PC-3 (cell line): ENCODE results near the gene LTN1. TPM values are rescaled to one million over a fixed set of nuclear protein-coding genes. Genes with fewer than 3 reads are reported as not detected.

ENCODE experiments used
- ATAC-seq: fragments of 200-7000 bp; cut with Tn5 transposase; 2 replicates; pipeline ENCODE4 v1.9.1; 2020; ENCODE audit warnings: mild to moderate bottlenecking, moderate library complexity
- BruUV-seq: library from RNA; stranded (reverse); fragments of 400-500 nt; replicated peaks from 2 replicates; lab custom pipeline; 2021; lab: Mats Ljungman, UMichigan
- CTCF ChIA-PET: fragments of 300-600 bp; sonication (Branson Sonifier 250); formaldehyde crosslinking; loops from one replicate; lab custom pipeline; 2022; ENCODE audit warnings: antibody characterized with exemption; lab: Charles Lee
- POLR2A ChIA-PET: fragments of 300-600 bp; sonication (Branson Sonifier 250); formaldehyde crosslinking; loops from one replicate; lab custom pipeline; 2022; ENCODE audit warnings: antibody characterized with exemption; ENCODE audit not compliant: unreplicated experiment; lab: Charles Lee
- DNase-seq: peaks from one replicate; pipeline ENCODE4 v3.0.0-alpha.2; 2015
- H2AFZ ChIP-seq: fragments of 300-600 bp; sonication (generic); 2 replicates; pipeline ENCODE4 v1.6.0; 2016; ENCODE audit warnings: antibody characterized with exemption, low read length
- H3F3A ChIP-seq: fragments of 300-600 bp; sonication (generic); one replicate; pipeline ENCODE4 v1.6.0; 2017; ENCODE audit warnings: antibody characterized with exemption, low read length, control low read depth, mild to moderate bottlenecking; ENCODE audit not compliant: unreplicated experiment
- H3K27ac ChIP-seq: fragments of 300-600 bp; sonication (generic); 2 replicates; pipeline ENCODE4 v1.5.1; 2016; ENCODE audit warnings: mild to moderate bottlenecking, low read length
- H3K27me3 ChIP-seq: fragments of 300-600 bp; sonication (generic); 2 replicates; pipeline ENCODE4 v1.6.1; 2016; ENCODE audit warnings: low read length, mixed read lengths
- H3K36me3 ChIP-seq: fragments of 300-600 bp; sonication (generic); 2 replicates; pipeline ENCODE4 v1.6.1; 2016; ENCODE audit warnings: low read depth, mixed run types, low read length, mixed read lengths
- H3K4me1 ChIP-seq: fragments of 300-600 bp; sonication (generic); 2 replicates; pipeline ENCODE4 v1.5.1; 2016; ENCODE audit warnings: low read length; ENCODE audit not compliant: insufficient read depth
- H3K4me2 ChIP-seq: fragments of 300-600 bp; sonication (generic); 2 replicates; pipeline ENCODE4 v1.6.0; 2016; ENCODE audit warnings: low read length
- H3K4me3 ChIP-seq: fragments of 300-600 bp; sonication (generic); 2 replicates; pipeline ENCODE4 v1.5.1; 2016; ENCODE audit warnings: mild to moderate bottlenecking, low read length, mixed read lengths
- H3K79me2 ChIP-seq: fragments of 300-600 bp; sonication (generic); 2 replicates; pipeline ENCODE4 v1.6.1; 2017; ENCODE audit warnings: low read length, mixed read lengths
- H3K9ac ChIP-seq: fragments of 300-600 bp; sonication (generic); 2 replicates; pipeline ENCODE4 v1.6.0; 2016; ENCODE audit warnings: mild to moderate bottlenecking, low read length
- H3K9me2 ChIP-seq: fragments of 300-600 bp; sonication (generic); replicated peaks from 2 replicates; pipeline ENCODE4 v1.6.1; 2016; ENCODE audit warnings: mixed run types, low read length, mixed read lengths
- H3K9me3 ChIP-seq: fragments of 300-600 bp; sonication (generic); 2 replicates; pipeline ENCODE4 v1.6.1; 2016; ENCODE audit warnings: low read length, mixed read lengths
- H4K20me1 ChIP-seq: fragments of 300-600 bp; sonication (generic); 2 replicates; pipeline ENCODE4 v1.6.1; 2016; ENCODE audit warnings: low read length, mixed read lengths
- EZH2 ChIP-seq: fragments of 300-600 bp; sonication (generic); IDR thresholded peaks from one replicate; pipeline ENCODE4 v1.6.1; 2017; ENCODE audit warnings: antibody characterized with exemption, mild to moderate bottlenecking, low read length; ENCODE audit not compliant: unreplicated experiment
- EZH2phosphoT487 ChIP-seq: fragments of 300-600 bp; sonication (generic); IDR thresholded peaks from 2 replicates; pipeline ENCODE4 v1.6.1; 2018; ENCODE audit warnings: mild to moderate bottlenecking, antibody characterized with exemption, low read length, borderline replicate concordance
- intact Hi-C: fragments of 100-400 bp; cut with micrococcal nuclease; formaldehyde crosslinking; loops from 2 replicates; pipeline ENCODE4 v1.9.0; 2023
- total RNA-seq: library from RNA; depleted of rRNA; stranded (reverse); fragments of >200 nt; gene quantifications from 2 replicates; pipeline ENCODE4 v1.2.3, GENCODE V29; 2014
- TF ChIP-seq, protein P1 (sequence below): fragments of 300-600 bp; sonication (generic); conservative IDR thresholded peaks from 2 replicates; pipeline ENCODE4 v1.5.1; 2017; ENCODE audit warnings: antibody characterized with exemption, low read depth, mild to moderate bottlenecking, low read length

The LTN1 gene
- total RNA-seq, 1 experiment from 2014 or later, result 21.0 TPM

DNA sequence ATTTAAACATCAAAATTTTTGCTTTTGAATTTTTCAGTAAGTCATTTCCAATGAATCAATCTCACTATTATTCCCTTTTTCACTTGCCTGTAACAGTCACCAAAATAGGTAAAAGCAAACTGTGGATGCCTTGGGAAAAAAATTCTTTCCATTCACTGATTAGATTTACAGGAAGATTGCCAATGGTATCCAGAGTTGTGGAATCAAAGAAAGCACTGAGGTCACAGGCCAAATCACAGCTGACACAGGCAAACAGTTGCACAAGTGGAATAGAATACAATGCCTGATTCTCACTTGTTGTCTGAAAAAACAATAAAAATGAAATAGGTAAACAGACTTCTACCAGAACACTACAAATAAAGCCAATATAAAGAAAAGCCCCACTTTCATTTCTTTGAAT, 48.4 kb downstream of the LTN1 start:
- Histone ChIP-seq H2AFZ (no peak overlapping the region), H3K9me3 (no peaks in the 10 kb centered on the region), H3K9me2 (no peaks in the 10 kb centered on the region), H3F3A (no peaks in the 10 kb centered on the region), H3K36me3 (peaks cover 38% of the 10 kb centered on the region), H4K20me1 (no peaks in the 10 kb centered on the region), H3K4me3 (no peak overlapping the region), H3K4me1 (no peaks in the 10 kb centered on the region), H3K27me3 (no peaks in the 10 kb centered on the region), H3K4me2 (no peak overlapping the region), H3K27ac (no peak overlapping the region), H3K79me2 (no peaks in the 10 kb centered on the region), H3K9ac (no peak overlapping the region)
- no peak for TF ChIP-seq EZH2phosphoT487
- TF ChIP-seq, protein P1, sequence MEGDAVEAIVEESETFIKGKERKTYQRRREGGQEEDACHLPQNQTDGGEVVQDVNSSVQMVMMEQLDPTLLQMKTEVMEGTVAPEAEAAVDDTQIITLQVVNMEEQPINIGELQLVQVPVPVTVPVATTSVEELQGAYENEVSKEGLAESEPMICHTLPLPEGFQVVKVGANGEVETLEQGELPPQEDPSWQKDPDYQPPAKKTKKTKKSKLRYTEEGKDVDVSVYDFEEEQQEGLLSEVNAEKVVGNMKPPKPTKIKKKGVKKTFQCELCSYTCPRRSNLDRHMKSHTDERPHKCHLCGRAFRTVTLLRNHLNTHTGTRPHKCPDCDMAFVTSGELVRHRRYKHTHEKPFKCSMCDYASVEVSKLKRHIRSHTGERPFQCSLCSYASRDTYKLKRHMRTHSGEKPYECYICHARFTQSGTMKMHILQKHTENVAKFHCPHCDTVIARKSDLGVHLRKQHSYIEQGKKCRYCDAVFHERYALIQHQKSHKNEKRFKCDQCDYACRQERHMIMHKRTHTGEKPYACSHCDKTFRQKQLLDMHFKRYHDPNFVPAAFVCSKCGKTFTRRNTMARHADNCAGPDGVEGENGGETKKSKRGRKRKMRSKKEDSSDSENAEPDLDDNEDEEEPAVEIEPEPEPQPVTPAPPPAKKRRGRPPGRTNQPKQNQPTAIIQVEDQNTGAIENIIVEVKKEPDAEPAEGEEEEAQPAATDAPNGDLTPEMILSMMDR, result no peak
- TF ChIP-seq EZH2, result no peak
- ChIA-PET POLR2A (no interaction called here), CTCF (no interaction called here)
- intact Hi-C loops, result loop anchor here (10.0 kb wide), 2 partner anchors 309 to 889 kb away; no protein-coding TSS in a partner anchor
- DNase-seq (no peak), ATAC-seq (no peak)
- no TSS peak for BruUV-seq

DNA sequence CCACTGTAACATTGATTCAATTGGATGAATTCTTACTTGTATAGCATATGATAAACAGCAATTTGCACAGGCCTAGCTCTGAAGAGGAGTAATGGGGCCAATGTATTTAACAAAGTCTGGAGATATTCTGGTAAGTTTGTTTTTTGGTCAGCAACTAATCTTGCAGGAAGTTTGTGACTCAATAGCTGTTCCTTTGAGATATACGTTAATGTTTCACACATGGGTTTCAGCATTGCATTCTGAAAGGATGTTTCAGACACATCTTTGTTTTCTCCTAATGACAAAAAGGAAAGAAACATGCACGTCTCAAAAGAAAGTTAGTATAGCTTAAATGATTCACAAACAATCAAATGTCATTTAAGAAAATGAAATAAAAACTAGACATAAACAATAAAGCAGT, 49.0 kb downstream of the LTN1 start:
- CTCF ChIA-PET, result no interaction called here
- no peak overlapping the region for H3K4me3 ChIP-seq
- no peaks in the 10 kb centered on the region for H3K79me2 ChIP-seq
- TF ChIP-seq EZH2phosphoT487 (no peak), EZH2 (no peak)
- TF ChIP-seq, protein P1, result no peak
- no peaks in the 10 kb centered on the region for H3K27me3 ChIP-seq
- H3F3A ChIP-seq, result no peaks in the 10 kb centered on the region
- peaks cover 42% of the 10 kb centered on the region for H3K36me3 ChIP-seq
- intact Hi-C loops, result loop anchor here (10.0 kb wide), 2 partner anchors 309 to 889 kb away; no protein-coding TSS in a partner anchor
- DNase-seq (no peak), ATAC-seq (no peak)
- no peaks in the 10 kb centered on the region for H3K9me3 ChIP-seq
- H4K20me1 ChIP-seq, result no peaks in the 10 kb centered on the region
- BruUV-seq, result no TSS peak
- H3K9ac ChIP-seq, result no peak overlapping the region
- no peaks in the 10 kb centered on the region for H3K9me2 ChIP-seq
- H3K27ac ChIP-seq, result no peak overlapping the region
- H3K4me1 ChIP-seq, result no peaks in the 10 kb centered on the region
- no peak overlapping the region for H3K4me2 ChIP-seq
- H2AFZ ChIP-seq, result no peak overlapping the region
- POLR2A ChIA-PET, result no interaction called here

DNA sequence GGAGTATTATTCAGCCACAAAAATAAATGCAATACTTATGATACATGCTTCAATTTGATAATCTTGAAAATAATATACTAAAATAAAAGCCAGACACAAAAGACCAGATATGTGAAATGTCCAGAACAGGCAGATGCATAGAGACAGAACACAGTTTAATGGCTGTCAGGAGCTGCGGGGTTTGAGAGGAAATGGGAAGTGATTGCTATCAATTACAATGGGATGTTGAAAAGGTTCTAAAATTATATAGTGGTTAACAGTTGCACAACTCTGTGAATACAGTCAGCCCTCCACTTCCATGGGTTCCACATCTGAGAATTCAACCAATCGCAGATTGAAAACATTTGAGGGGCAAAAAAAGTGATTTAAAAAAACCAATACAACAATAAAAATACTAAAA, 54.0 kb downstream of the LTN1 start:
- BruUV-seq, result no TSS peak
- Histone ChIP-seq H3K9ac (no peak overlapping the region), H2AFZ (no peak overlapping the region), H3K9me2 (no peaks in the 10 kb centered on the region), H3K4me1 (0 out of 2 replicates have a peak, but pooled peaks cover 3% of the 10 kb centered on the region), H3K79me2 (no peaks in the 10 kb centered on the region), H3K36me3 (peaks cover 54% of the 10 kb centered on the region), H3K27me3 (no peaks in the 10 kb centered on the region), H3F3A (no peaks in the 10 kb centered on the region), H4K20me1 (no peaks in the 10 kb centered on the region), H3K4me2 (no peak overlapping the region), H3K4me3 (no peak overlapping the region), H3K9me3 (no peaks in the 10 kb centered on the region), H3K27ac (no peak overlapping the region)
- DNase-seq (no peak), ATAC-seq (no peak)
- intact Hi-C loops, result loop anchor here (10.0 kb wide), 1 partner anchor 54 kb away; a partner anchor contains a TSS
- ChIA-PET POLR2A (no interaction called here), CTCF (no interaction called here)
- no peak for TF ChIP-seq EZH2phosphoT487
- TF ChIP-seq, protein P1, result no peak
- TF ChIP-seq EZH2, result no peak
